ENCODE measurements around the gene SAE1. TPM values are rescaled to one million over a fixed set of nuclear protein-coding genes. Genes with fewer than 3 reads are reported as not detected.
A peak's percentile ranks its signal among the peaks of the same experiment; 100 is the strongest.

Gene SAE1
- polyA plus RNA-seq, 3 donors = 28.3 to 54.2 (median 46.5) TPM

DNA sequence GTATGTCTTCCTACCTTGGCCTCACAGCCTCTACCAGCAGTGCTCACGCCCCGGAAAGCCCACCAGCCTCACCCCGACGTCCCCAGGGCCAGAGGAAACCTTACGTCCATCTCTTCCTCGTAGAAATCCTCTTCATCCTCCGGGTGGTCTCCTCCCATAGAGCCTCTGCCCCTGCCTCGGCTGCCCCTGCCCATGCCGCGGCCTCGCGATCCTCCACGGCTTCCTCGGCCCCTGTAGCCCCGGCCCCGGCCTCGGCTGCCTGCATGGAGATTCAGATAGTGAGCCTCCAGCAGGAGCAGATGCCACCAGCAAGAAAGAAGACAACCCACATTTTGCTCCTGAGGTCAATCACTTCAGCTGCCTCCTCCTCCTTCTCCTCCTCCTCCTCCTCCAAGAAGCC lies 44.4 kb upstream of the SAE1 start:
- WGBS (ENCODE audit: insufficient coverage) = 97% methylated on average over 17 of the region's 17 CpGs
- H3K4me2 ChIP-seq (replicated peaks; ENCODE audit: extremely low read depth, low read length, poor library complexity, severe bottlenecking) = no peak overlapping the region
- intact Hi-C loops (cut with micrococcal nuclease) = no loop called here
- H3K36me3 ChIP-seq (replicated peaks in 1 of 2; ENCODE audit: control insufficient read depth in 1 of 2, insufficient read depth in 2 of 2, low read length in 2 of 2) = peaks cover 85 to 99% of the 10 kb centered on the region in 2 donors
- H3K79me2 ChIP-seq (ENCODE audit: insufficient read depth, low read length) = peaks cover 4% of the 10 kb centered on the region
- no peak for DNase-seq
- TF ChIP-seq, protein P1, sequence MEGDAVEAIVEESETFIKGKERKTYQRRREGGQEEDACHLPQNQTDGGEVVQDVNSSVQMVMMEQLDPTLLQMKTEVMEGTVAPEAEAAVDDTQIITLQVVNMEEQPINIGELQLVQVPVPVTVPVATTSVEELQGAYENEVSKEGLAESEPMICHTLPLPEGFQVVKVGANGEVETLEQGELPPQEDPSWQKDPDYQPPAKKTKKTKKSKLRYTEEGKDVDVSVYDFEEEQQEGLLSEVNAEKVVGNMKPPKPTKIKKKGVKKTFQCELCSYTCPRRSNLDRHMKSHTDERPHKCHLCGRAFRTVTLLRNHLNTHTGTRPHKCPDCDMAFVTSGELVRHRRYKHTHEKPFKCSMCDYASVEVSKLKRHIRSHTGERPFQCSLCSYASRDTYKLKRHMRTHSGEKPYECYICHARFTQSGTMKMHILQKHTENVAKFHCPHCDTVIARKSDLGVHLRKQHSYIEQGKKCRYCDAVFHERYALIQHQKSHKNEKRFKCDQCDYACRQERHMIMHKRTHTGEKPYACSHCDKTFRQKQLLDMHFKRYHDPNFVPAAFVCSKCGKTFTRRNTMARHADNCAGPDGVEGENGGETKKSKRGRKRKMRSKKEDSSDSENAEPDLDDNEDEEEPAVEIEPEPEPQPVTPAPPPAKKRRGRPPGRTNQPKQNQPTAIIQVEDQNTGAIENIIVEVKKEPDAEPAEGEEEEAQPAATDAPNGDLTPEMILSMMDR (IDR thresholded peaks at IDR 0.05) = no peak
- no peaks in the 10 kb centered on the region for H3K9me3 ChIP-seq (replicated peaks in 1 of 2; ENCODE audit: control insufficient read depth in 1 of 2, insufficient read depth in 1 of 2, low read length in 2 of 2)
- Mint-ChIP-seq H3K4me1 (no peaks in the 10 kb centered on the region), H3K4me3 (no peak overlapping the region), H3K27me3 (ENCODE audit: low read depth in 3 of 3) (peaks cover 0 to 2% (median 0%) of the 10 kb centered on the region in 3 donors), H3K9me3 (no peaks in the 10 kb centered on the region), H3K27ac (peak overlapping the region in 3 of 7 donors; percentile 18 to 65 (median 30)), H3K36me3 (peaks cover 82 to 100% of the 10 kb centered on the region in 2 donors)
- no peak overlapping the region for H2AFZ ChIP-seq (ENCODE audit: insufficient read depth, low read depth, low read length, poor library complexity, severe bottlenecking)
- H3K4me3 ChIP-seq (replicated peaks in 1 of 3; ENCODE audit: low read depth in 2 of 3, low read length in 3 of 3) = no peak overlapping the region
- H3K27ac ChIP-seq (ENCODE audit: low read depth in 1 of 2, low read length in 2 of 2) = no peak overlapping the region
- H3K4me1 ChIP-seq (ENCODE audit: control insufficient read depth in 1 of 2, insufficient read depth in 2 of 2, low read length in 2 of 2) = no peaks in the 10 kb centered on the region
- H3K27me3 ChIP-seq (ENCODE audit: control insufficient read depth in 2 of 2, insufficient read depth in 2 of 2, low read length in 2 of 2) = no peaks in the 10 kb centered on the region
- peaks cover 21% of the 10 kb centered on the region for H4K20me1 ChIP-seq (ENCODE audit: insufficient read depth, low read length)
- no peak overlapping the region for H3K9ac ChIP-seq (ENCODE audit: insufficient read depth, low read length, poor library complexity, severe bottlenecking)

DNA sequence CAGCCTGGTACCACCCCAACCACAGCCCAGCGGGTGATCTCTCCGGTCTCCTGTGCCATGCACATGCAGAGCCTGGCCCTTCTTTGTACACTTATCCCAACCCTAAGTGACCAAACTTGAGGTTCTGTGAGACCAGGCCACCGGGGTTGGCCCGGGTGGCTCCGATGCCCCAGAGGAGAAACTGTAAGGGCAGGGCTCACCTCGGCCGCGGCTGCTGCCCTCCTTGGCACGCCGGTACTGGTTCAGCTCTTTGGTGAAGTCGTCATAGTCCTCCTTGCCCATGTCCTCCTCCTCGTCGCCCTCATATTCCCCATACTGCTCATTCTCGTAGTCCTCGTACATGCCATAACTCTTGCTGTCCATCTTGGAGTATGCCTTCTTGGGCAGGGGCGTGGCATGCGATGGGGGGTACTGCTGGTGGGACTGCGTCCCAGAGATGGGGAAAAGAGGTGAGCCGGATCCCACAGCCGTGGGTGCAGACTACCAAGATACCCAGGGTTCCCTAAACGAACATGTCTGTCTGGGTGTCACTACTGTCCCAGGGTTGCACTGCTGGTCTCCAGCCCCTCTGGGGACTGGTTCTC lies 40.8 kb upstream of the SAE1 start:
- 96% methylated on average over 18 of the region's 21 CpGs for WGBS (ENCODE audit: insufficient coverage)
- Mint-ChIP-seq H3K27me3 (ENCODE audit: low read depth in 3 of 3) (peaks cover 0 to 2% (median 0%) of the 10 kb centered on the region in 3 donors), H3K9me3 (no peaks in the 10 kb centered on the region), H3K4me1 (no peaks in the 10 kb centered on the region), H3K4me3 (no peak overlapping the region), H3K27ac (peak overlapping the region in 4 of 7 donors; percentile 32 to 46 (median 39)), H3K36me3 (peaks cover 76 to 98% of the 10 kb centered on the region in 2 donors)
- Histone ChIP-seq H3K27me3 (ENCODE audit: control insufficient read depth in 2 of 2, insufficient read depth in 2 of 2, low read length in 2 of 2) (no peaks in the 10 kb centered on the region), H3K27ac (ENCODE audit: low read depth in 1 of 2, low read length in 2 of 2) (peak overlapping the region in 1 of 2 donors; percentile 31), H2AFZ (ENCODE audit: insufficient read depth, low read depth, low read length, poor library complexity, severe bottlenecking) (no peak overlapping the region), H3K4me3 (replicated peaks in 1 of 3; ENCODE audit: low read depth in 2 of 3, low read length in 3 of 3) (no peak overlapping the region), H3K9ac (ENCODE audit: insufficient read depth, low read length, poor library complexity, severe bottlenecking) (no peak overlapping the region), H3K4me2 (replicated peaks; ENCODE audit: extremely low read depth, low read length, poor library complexity, severe bottlenecking) (no peak overlapping the region), H3K4me1 (ENCODE audit: control insufficient read depth in 1 of 2, insufficient read depth in 2 of 2, low read length in 2 of 2) (no peaks in the 10 kb centered on the region), H4K20me1 (ENCODE audit: insufficient read depth, low read length) (peaks cover 33% of the 10 kb centered on the region), H3K36me3 (replicated peaks in 1 of 2; ENCODE audit: control insufficient read depth in 1 of 2, insufficient read depth in 2 of 2, low read length in 2 of 2) (peaks cover 75 to 96% of the 10 kb centered on the region in 2 donors), H3K9me3 (replicated peaks in 1 of 2; ENCODE audit: control insufficient read depth in 1 of 2, insufficient read depth in 1 of 2, low read length in 2 of 2) (no peaks in the 10 kb centered on the region), H3K79me2 (ENCODE audit: insufficient read depth, low read length) (peaks cover 24% of the 10 kb centered on the region)
- intact Hi-C loops (cut with micrococcal nuclease) = no loop called here
- TF ChIP-seq, protein P1 (IDR thresholded peaks at IDR 0.05) = no peak
- DNase-seq = no peak
